GM11168 (cell line): ENCODE results near the gene LACTBL1.
"Not testable (repeated sequence)": the region's sequence is repeated elsewhere in the genome, so short reads cannot be mapped to it uniquely, and the experiment has no call there.

Source experiments
- in situ Hi-C: fragments of 300-500 bp; cut with MboI; formaldehyde crosslinking; loops from one replicate; pipeline ENCODE4 v1.12.0; 2022; ENCODE audit warnings: low sequenced_read_pairs; ENCODE audit not compliant: unreplicated experiment

The LACTBL1 gene

DNA sequence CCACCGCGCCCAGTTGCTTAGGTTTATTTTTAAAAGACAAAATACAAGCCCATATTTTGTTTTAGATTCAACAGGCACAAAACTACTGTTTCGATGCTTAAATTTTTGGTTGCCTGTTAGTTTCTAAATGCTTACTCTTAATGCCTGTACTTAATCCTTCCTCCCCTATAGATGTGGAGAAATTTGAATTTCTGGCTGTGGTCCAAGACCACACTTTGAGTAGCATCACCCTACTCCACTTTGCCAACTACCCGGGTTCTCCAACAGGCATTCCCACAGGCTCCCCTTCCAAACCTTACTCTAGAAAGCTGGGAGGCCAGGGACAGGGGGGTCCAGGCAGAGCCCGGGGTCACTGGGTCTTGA lies 20.0 kb downstream of the LACTBL1 start:
- in situ Hi-C loops, result no loop called here

GRCh38 chr1:22951796-22952195 lies 20.9 kb downstream of the LACTBL1 start:
- in situ Hi-C loops, result no loop called here

DNA sequence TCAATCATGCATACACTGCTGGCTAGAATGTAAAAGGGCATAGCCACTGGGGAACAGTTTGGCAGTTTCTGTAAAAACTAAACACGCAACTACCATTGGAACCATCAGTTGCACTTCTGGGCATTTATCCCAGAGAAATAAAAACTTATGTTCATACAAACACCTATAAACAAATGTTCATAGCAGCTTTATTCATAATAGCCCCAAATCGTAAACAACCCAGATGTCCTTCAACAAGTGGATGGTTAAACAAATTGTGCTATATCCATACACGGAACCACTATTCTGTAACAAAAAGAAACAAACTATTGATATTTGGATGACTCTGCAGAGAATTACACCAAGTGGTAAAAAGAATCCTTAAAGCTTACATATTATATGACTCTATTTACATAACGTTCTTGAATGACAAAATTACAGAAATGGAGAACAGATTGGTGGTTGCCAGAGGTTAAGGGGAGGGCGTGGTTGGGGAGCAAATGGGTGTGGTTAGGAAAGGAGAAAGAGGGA lies 22.8 kb downstream of the LACTBL1 start:
- in situ Hi-C loops, result no loop called here

GRCh38 chr1:22945171-22945570 lies 27.5 kb downstream of the LACTBL1 start:
- in situ Hi-C loops, result not testable (repeated sequence)

GRCh38 chr1:22944346-22945055 lies 28.2 kb downstream of the LACTBL1 start:
- in situ Hi-C loops, result no loop called here

GRCh38 chr1:22941257-22941656 lies 31.4 kb downstream of the LACTBL1 start:
- in situ Hi-C loops, result no loop called here

- in situ Hi-C loops, result no loop called here
Observed at GRCh38 chr1:22936681-22937080, 36.0 kb downstream of the LACTBL1 start.

DNA sequence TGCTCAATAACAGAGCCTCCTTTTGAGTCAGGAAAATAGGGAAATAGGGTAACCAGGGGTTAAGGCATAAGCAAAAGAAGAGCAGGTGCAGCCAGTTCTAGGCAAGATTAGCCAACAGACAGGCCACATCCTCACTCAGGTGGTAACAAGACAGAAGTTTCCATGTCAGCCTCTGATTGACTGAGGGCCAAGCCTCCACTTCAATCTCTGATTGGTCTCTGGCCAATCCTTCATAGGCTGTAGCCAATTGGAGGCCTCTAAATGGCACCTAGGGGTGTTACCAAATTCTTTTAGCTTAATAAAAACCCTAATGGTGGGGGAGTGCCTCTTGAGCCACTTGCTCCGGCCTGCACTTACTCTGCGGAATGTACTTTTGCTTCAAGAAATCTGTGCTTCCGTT lies 37.2 kb downstream of the LACTBL1 start:
- in situ Hi-C loops, result no loop called here

DNA sequence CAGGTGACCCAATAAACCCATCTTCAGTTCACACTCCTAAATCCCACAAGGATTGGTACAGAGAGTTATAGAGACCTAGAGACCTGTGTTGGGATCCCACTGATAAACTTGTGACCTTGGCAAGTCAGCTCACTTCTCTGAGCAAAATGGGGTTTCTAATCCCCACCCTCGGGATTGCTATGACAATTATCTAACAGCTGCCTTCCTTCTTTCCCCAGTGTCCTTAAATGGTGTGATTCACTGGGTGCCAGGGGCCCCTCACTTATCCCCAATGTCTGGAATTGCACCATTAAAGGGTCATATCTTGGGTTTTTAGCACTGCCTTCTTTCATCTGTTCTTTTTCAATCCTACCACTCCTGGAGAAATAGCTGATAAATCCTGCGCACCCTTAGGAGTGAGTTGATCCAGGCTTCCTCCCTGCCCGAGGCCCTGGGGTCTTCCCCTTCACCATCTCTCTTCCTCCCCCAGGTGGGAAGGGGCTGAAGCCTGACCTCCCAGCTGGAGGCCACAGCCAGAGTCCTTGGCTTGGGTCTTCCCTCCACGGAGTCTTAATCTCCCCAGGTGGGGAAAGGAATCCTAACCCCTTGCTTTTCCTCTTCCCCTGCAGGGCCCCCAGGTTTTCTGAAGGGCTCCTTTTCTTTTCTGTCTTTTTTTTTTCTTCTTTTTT lies 39.7 kb downstream of the LACTBL1 start:
- in situ Hi-C loops, result no loop called here

DNA sequence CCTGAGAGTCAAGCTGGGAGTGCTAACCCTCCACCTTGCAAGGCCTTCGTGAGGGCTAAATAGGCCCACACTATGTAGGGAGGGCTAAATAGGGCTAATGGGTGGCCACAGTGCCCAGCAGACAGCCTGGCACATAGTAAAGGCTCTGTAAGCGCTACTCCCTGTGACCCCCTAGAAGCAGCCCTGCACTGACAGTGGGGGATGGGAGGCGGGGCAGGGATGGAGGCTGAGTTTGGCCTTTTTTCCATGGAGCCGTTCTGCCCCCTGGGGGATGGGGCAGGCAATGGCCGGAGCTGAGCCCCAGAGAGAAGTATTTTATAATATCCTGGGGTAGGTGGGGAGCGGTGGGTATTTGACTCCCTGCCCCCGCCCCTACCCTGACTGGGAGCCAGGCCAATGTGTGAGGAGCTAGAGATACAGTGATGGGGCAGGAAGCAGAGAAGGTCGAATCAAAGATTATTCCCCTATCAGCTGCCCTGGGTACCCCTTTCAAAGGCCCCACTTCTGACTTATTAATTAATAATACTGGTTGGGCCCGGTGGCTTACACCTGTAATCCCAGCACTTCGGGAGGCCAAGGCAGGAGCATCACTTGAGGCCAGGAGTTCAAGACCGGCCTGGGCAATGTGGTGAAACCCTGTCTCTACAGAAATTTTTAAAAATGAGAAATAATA lies 42.3 kb downstream of the LACTBL1 start:
- in situ Hi-C loops, result no loop called here

DNA sequence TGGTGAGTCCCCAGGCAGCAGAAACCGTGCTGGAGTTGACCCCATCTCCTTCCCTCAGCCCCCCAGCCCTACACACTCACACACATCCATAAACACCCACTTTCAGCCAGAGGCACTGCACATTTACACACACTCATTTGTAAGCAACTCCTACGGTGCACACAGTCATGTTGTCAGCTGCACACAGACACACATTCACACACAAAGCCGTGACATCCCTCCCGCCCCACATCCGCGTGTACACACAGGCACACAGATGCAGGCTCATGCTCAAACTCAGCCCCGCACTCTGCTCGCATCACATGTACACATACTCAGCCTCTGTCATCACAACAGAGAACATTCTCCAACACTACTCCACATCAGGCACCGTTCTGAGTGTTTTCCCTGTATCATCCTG lies 47.6 kb downstream of the LACTBL1 start:
- in situ Hi-C loops, result no loop called here

DNA sequence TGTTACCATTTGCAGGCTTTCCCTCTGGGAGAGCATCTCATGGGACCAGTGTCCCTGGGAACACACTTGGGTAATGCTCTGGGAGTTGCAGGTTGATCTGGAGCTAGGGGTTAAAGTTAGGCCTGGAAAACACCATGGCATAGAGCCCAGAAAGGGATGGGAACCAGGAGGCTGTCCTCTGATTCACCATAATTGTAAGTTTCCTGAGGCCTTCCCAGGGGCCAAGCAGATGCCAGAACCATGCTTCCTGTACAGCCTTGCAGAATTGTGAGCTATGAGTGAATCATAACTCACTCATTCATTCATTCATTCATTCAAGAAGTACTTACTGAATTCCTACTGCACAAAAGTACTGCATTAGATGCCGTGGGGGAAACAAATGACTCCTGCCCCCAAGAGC lies 50.0 kb downstream of the LACTBL1 start:
- in situ Hi-C loops, result no loop called here

GRCh38 chr1:22921452-22922126 lies 51.1 kb downstream of the LACTBL1 start:
- in situ Hi-C loops, result no loop called here

GRCh38 chr1:22920734-22921451 lies 51.8 kb downstream of the LACTBL1 start:
- in situ Hi-C loops, result no loop called here

GRCh38 chr1:22920026-22920733 lies 52.5 kb downstream of the LACTBL1 start:
- in situ Hi-C loops, result no loop called here

GRCh38 chr1:22919341-22920025 lies 53.2 kb downstream of the LACTBL1 start:
- in situ Hi-C loops, result no loop called here

GRCh38 chr1:22918644-22919043 lies 54.0 kb downstream of the LACTBL1 start:
- in situ Hi-C loops, result no loop called here

GRCh38 chr1:22917989-22918388 lies 54.7 kb downstream of the LACTBL1 start:
- in situ Hi-C loops, result no loop called here

DNA sequence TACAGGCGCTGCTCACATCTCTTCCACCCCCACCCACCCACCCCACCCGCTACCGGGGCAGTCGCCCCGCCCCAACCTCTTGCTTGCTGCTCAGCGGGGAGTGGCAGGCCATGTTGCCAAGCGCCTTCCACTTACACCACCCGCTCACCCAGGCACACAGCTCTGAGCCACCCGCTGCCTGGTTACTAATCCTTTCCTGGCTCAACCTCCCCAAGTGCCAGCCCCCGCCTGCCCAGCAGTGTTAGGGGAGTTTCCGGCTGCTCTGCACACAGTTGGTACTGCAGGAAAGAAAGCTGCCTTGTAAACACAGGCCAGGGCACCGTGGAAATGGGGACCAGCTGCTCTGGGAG lies 56.2 kb downstream of the LACTBL1 start:
- in situ Hi-C loops, result no loop called here
